ENCODE data around the gene MBD4. TPM values are rescaled to one million over a fixed set of nuclear protein-coding genes. Genes with fewer than 3 reads are reported as not detected.
"Not testable (repeated sequence)": the region's sequence is repeated elsewhere in the genome, so short reads cannot be mapped to it uniquely, and the experiment has no call there.

The MBD4 gene
- total and polyA plus RNA-seq, 11 donors: 10.8 to 42.3 (median 20.6) TPM

DNA sequence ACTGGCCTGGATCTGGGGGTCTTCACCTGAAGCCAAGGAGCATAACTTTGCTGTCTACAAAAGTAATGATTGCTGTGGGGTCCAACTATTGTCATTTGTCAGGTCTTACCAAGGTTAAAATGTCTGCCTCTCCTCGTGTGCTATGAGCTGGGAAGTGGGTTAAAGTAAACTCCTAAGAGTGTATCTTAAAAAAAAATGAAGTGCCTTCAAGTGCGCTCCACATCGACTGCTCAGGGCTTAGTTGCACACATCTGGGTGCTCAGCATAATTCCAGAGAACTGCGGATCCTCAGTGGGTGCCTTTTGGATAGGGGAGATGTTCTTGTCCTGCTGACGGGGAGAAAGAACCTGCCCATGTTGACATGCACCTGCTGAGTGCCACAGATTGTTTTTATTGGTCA is 52.3 kb downstream of the MBD4 start:
- peaks cover 0 to 53% (median 40%) of the 10 kb centered on the region in 9 donors for H3K36me3 ChIP-seq
- H3K27ac ChIP-seq: peak overlapping the region in 4 of 12 donors; percentile 60 to 83 (median 72)

DNA sequence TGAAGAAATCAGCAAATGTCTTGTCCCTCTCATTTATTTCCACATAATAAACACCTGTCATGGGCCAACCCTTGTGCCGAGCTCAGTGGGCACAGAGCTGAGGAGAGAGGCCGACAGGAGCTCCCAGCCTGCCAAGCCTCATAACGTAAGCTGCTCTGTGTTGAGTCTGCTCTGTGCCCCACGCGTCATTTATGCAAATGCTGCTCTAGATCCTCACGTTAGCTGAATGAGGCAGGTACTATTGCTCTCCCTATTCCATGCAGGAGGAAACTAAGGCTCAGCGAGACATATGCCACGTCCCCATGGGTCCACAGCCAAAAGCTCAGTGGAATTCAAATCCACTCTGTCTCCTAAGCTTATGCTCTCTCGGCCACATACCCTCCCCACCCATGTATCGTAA is 52.8 kb downstream of the MBD4 start:
- peaks cover 0 to 48% (median 37%) of the 10 kb centered on the region in 9 donors for H3K36me3 ChIP-seq
- H3K9me3 ChIP-seq: no peaks in the 10 kb centered on the region
- no peak for ATAC-seq
- H3K27ac ChIP-seq: peak overlapping the region in 1 of 12 donors; percentile 83
- H3K4me3 ChIP-seq: no peak overlapping the region
- TF ChIP-seq CTCF (IDR thresholded peaks at IDR 0.05) (no peak), POLR2A (IDR thresholded peaks at IDR 0.05) (no peak)
- H3K4me1 ChIP-seq: peaks cover 0 to 18% (median 7%) of the 10 kb centered on the region in 12 donors
- no peak for DNase-seq
- intact Hi-C loops (cut with DNase I): loop anchor here in 5 of 10 donors (10.0 kb wide), 3 partner anchors 88 to 548 kb away; no protein-coding TSS in a partner anchor
- WGBS, 4 donors: 93 to 97% (median 95%) methylated on average over 10 of the region's 10 CpGs
- no peaks in the 10 kb centered on the region for H3K27me3 ChIP-seq

More for the DNA sequence above, 52.3 kb downstream of the MBD4 start:
- DNase-seq (no peak), ATAC-seq (no peak)
- TF ChIP-seq CTCF (IDR thresholded peaks at IDR 0.05) (no peak), POLR2A (IDR thresholded peaks at IDR 0.05) (no peak)
- Histone ChIP-seq H3K4me3 (no peak overlapping the region), H3K27me3 (no peaks in the 10 kb centered on the region), H3K9me3 (no peaks in the 10 kb centered on the region), H3K4me1 (peaks cover 0 to 18% (median 9%) of the 10 kb centered on the region in 12 donors)
- intact Hi-C loops (cut with DNase I): loop anchor here in 5 of 10 donors (10.0 kb wide), 3 partner anchors 87 to 547 kb away; no protein-coding TSS in a partner anchor
- WGBS, 4 donors: 92 to 99% (median 95%) methylated on average over 5 of the region's 5 CpGs

- H3K27ac ChIP-seq, H3K4me3 ChIP-seq, H3K27me3 ChIP-seq, H3K9me3 ChIP-seq, ATAC-seq, DNase-seq: not testable (repeated sequence)
- 63 to 75% (median 70%) methylated on average over 8 of the region's 8 CpGs for WGBS, 4 donors
- Histone ChIP-seq H3K36me3 (peaks cover 0 to 33% (median 22%) of the 10 kb centered on the region in 9 donors), H3K4me1 (peaks cover 0 to 15% (median 6%) of the 10 kb centered on the region in 12 donors)
- intact Hi-C loops (cut with DNase I): loop anchor here in 5 of 10 donors (10.0 kb wide), 3 partner anchors 89 to 549 kb away; no protein-coding TSS in a partner anchor
These were observed 54.2 kb downstream of the MBD4 start for GRCh38 chr3:129385507-129385906.

GRCh38 chr3:129384594-129385323 is 55.0 kb downstream of the MBD4 start:
- H3K4me1 ChIP-seq: peaks cover 0 to 16% (median 5%) of the 10 kb centered on the region in 12 donors
- no peak overlapping the region for H3K27ac ChIP-seq
- intact Hi-C loops (cut with DNase I): loop anchor here in 6 of 10 donors (5.0 to 10.0 kb wide), 5 partner anchors 90 to 550 kb away; no protein-coding TSS in a partner anchor
- TF ChIP-seq POLR2A (IDR thresholded peaks at IDR 0.05) (no peak), CTCF (IDR thresholded peaks at IDR 0.05) (no peak)
- no peaks in the 10 kb centered on the region for H3K27me3 ChIP-seq
- ATAC-seq: no peak
- no peak overlapping the region for H3K4me3 ChIP-seq
- DNase-seq: peak in 1 of 5 donors; percentile 6
- H3K9me3 ChIP-seq: no peaks in the 10 kb centered on the region
- H3K36me3 ChIP-seq: peaks cover 0 to 28% (median 18%) of the 10 kb centered on the region in 9 donors
- WGBS, 4 donors: 78 to 82% (median 81%) methylated on average over 18 of the region's 18 CpGs

GRCh38 chr3:129384103-129384502 is 55.6 kb downstream of the MBD4 start:
- not testable (repeated sequence) for ATAC-seq, H3K27me3 ChIP-seq, DNase-seq, H3K27ac ChIP-seq, H3K9me3 ChIP-seq, H3K4me3 ChIP-seq
- intact Hi-C loops (cut with DNase I): loop anchor here in 6 of 10 donors (5.0 to 10.0 kb wide), 5 partner anchors 91 to 551 kb away; no protein-coding TSS in a partner anchor
- WGBS, 4 donors: 54 to 86% (median 85%) methylated on average over 5 of the region's 5 CpGs
- H3K4me1 ChIP-seq: peaks cover 0 to 16% (median 4%) of the 10 kb centered on the region in 12 donors
- H3K36me3 ChIP-seq: peaks cover 0 to 23% (median 13%) of the 10 kb centered on the region in 9 donors
